Keratinocyte (primary cell): ENCODE results near the gene ZMYND12.

Experiments
- CTCF ChIP-seq, 3 experiments: IDR thresholded peaks in 1 of 3; conservative IDR thresholded peaks in 1 of 3; optimal IDR thresholded peaks in 1 of 3; 2 replicates in 2 of 3; 3 replicates in 1 of 3; pipeline versions ENCODE3 to v1.5.1; 2011; ENCODE audit warnings: low read length in 3 of 3, mild to moderate bottlenecking in 3 of 3, moderate library complexity in 2 of 3, control low read depth in 1 of 3, inconsistent platforms in 1 of 3; ENCODE audit not compliant: insufficient read depth in 2 of 3; ENCODE audit errors: extremely low read depth in 1 of 3
- EZH2 ChIP-seq: IDR thresholded peaks from one replicate; pipeline ENCODE4 v1.6.1; 2012; ENCODE audit warnings: inconsistent platforms, mild to moderate bottlenecking, low read length, moderate library complexity

DNA sequence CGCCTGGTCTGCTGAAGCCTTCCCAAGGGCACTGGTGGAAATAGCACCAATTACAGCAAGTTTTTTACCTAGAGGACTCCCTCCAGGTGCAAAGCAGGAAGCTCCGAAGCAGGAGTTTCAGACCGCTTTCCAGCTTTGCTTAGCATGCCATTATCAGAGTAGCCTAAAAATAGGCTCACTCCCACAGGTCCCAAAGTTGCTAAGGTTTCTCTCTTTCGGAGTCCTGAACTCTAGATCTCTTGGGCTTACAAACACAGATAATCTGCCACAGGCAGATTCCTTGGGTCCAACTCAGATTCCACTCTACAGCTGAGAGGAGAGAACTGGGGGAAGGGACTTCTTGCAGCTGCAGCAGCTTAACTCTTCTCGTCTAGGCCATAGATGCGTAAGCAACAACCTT lies 22.5 kb downstream of the ZMYND12 start:
- no peak for TF ChIP-seq CTCF (optimal IDR thresholded peaks at IDR 0.05 in 1 of 3, IDR thresholded peaks at IDR 0.05 in 1 of 3, conservative IDR thresholded peaks at IDR 0.05 in 1 of 3; ENCODE audit: extremely low read depth in 1 of 3, insufficient read depth in 2 of 3, low read length in 3 of 3)
- TF ChIP-seq EZH2: no peak
